SJSA1 (cell line): ENCODE data around the gene EXOSC1. TPM values are rescaled to one million over a fixed set of nuclear protein-coding genes. Genes with fewer than 3 reads are reported as not detected.
"Not testable (repeated sequence)": the region's sequence is repeated elsewhere in the genome, so short reads cannot be mapped to it uniquely, and the experiment has no call there.

Experiments used
- DNase-seq, 2 experiments: peaks; one replicate each; pipeline ENCODE4 v3.0.0-alpha.2; 2015 to 2020; ENCODE audit warnings: low spot score in 2 of 2, low read depth in 1 of 2
- H3K27ac ChIP-seq: fragments of 250-450 bp; sonication (Bioruptor Pico); 2 replicates; pipeline ENCODE4 v1.5.1; 2020; ENCODE audit warnings: mild to moderate bottlenecking, moderate library complexity
- H3K27me3 ChIP-seq: fragments of 250-450 bp; sonication (Bioruptor Pico); replicated peaks from 2 replicates; pipeline ENCODE4 v1.5.1; 2020; ENCODE audit warnings: mild to moderate bottlenecking, moderate library complexity
- H3K36me3 ChIP-seq: fragments of 250-450 bp; sonication (Bioruptor Pico); 2 replicates; pipeline ENCODE4 v1.5.1; 2020; ENCODE audit warnings: mild to moderate bottlenecking
- H3K4me1 ChIP-seq: fragments of 250-450 bp; sonication (Bioruptor Pico); replicated peaks from 2 replicates; pipeline ENCODE4 v1.6.1; 2021; ENCODE audit warnings: mild to moderate bottlenecking
- H3K4me3 ChIP-seq: fragments of 250-450 bp; sonication (Bioruptor Pico); 2 replicates; pipeline ENCODE4 v1.5.1; 2020; ENCODE audit warnings: mild to moderate bottlenecking
- H3K9me3 ChIP-seq: fragments of 250-450 bp; sonication (Bioruptor Pico); replicated peaks from 2 replicates; pipeline ENCODE4 v1.5.1; 2020; ENCODE audit warnings: mild to moderate bottlenecking
- total RNA-seq: library from RNA; depleted of rRNA; stranded (reverse); fragments of >200 nt; shearing (Covaris generic); gene quantifications from 2 replicates; pipeline ENCODE4 v1.2.3, GENCODE V29; 2014

EXOSC1 gene
- total RNA-seq, 1 experiment from 2014 or later = 59.1 TPM

- peaks cover 12% of the 10 kb centered on the region for H3K4me1 ChIP-seq
- H3K36me3 ChIP-seq = peaks cover 58% of the 10 kb centered on the region
- DNase-seq = no peak
- no peaks in the 10 kb centered on the region for H3K9me3 ChIP-seq
- H3K27me3 ChIP-seq = no peaks in the 10 kb centered on the region
- no peak overlapping the region for H3K27ac ChIP-seq
- H3K4me3 ChIP-seq = no peak overlapping the region
These were observed 5.0 kb upstream of the EXOSC1 start for GRCh38 chr10:97450828-97451227.

- no peaks in the 10 kb centered on the region for H3K27me3 ChIP-seq
- no peaks in the 10 kb centered on the region for H3K9me3 ChIP-seq
- peaks cover 17% of the 10 kb centered on the region for H3K4me1 ChIP-seq
- H3K4me3 ChIP-seq = peak overlapping the region; percentile 75
- no peak for DNase-seq
- no peak overlapping the region for H3K27ac ChIP-seq
- peaks cover 38% of the 10 kb centered on the region for H3K36me3 ChIP-seq
These were observed 467 bp downstream of the EXOSC1 start for GRCh38 chr10:97445357-97445721.

- Histone ChIP-seq H3K27ac (no peak overlapping the region), H3K4me1 (peaks cover 17% of the 10 kb centered on the region), H3K4me3 (no peak overlapping the region), H3K27me3 (no peaks in the 10 kb centered on the region), H3K9me3 (no peaks in the 10 kb centered on the region), H3K36me3 (peaks cover 45% of the 10 kb centered on the region)
- DNase-seq = no peak
These were observed 1.6 kb downstream of the EXOSC1 start for GRCh38 chr10:97444212-97444611.

GRCh38 chr10:97442277-97442676 lies 3.5 kb downstream of the EXOSC1 start:
- Histone ChIP-seq H3K4me3 (no peak overlapping the region), H3K27ac (no peak overlapping the region), H3K27me3 (no peaks in the 10 kb centered on the region), H3K36me3 (peaks cover 58% of the 10 kb centered on the region), H3K9me3 (no peaks in the 10 kb centered on the region), H3K4me1 (peaks cover 12% of the 10 kb centered on the region)
- DNase-seq = no peak

DNA sequence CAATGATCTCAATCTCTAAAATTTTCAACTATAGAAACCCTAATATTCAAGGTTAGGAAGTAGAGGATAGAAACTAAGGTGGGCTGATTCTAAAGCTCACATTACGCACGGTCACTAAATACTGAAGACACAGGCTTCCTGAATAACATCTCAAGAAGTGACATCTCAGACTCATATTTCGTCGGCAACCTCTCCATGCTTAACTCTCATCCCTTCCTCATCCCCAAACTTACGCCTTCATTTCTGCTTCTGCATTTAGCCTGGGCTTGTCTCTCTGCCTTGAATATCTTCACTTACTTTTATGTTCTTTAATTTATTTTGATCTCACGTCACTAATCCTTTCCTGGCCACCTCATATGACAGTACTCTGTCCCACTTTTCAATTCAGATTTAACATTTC lies 10.6 kb downstream of the EXOSC1 start:
- Histone ChIP-seq H3K36me3 (peaks cover 82% of the 10 kb centered on the region), H3K4me3 (no peak overlapping the region)

GRCh38 chr10:97434557-97434956 lies 11.2 kb downstream of the EXOSC1 start:
- H3K36me3 ChIP-seq = peaks cover 82% of the 10 kb centered on the region

More for the DNA sequence above, 10.6 kb downstream of the EXOSC1 start:
- H3K27ac ChIP-seq = no peak overlapping the region
- H3K4me1 ChIP-seq = no peaks in the 10 kb centered on the region
- no peak for DNase-seq
- no peaks in the 10 kb centered on the region for H3K9me3 ChIP-seq
- H3K27me3 ChIP-seq = no peaks in the 10 kb centered on the region

GRCh38 chr10:97434055-97434454 lies 11.8 kb downstream of the EXOSC1 start:
- H3K9me3 ChIP-seq = no peaks in the 10 kb centered on the region
- H3K4me3 ChIP-seq = no peak overlapping the region
- DNase-seq = no peak
- peaks cover 82% of the 10 kb centered on the region for H3K36me3 ChIP-seq
- no peak overlapping the region for H3K27ac ChIP-seq
- H3K4me1 ChIP-seq = no peaks in the 10 kb centered on the region
- no peaks in the 10 kb centered on the region; the same call in 1 of the 2 replicates for H3K27me3 ChIP-seq

More at GRCh38 chr10:97434557-97434956, 11.2 kb downstream of the EXOSC1 start:
- H3K27ac ChIP-seq = no peak overlapping the region
- no peaks in the 10 kb centered on the region for H3K9me3 ChIP-seq
- no peak overlapping the region for H3K4me3 ChIP-seq
- no peaks in the 10 kb centered on the region for H3K4me1 ChIP-seq
- no peak for DNase-seq
- H3K27me3 ChIP-seq = no peaks in the 10 kb centered on the region; the same call in 1 of the 2 replicates

- H3K9me3 ChIP-seq = no peaks in the 10 kb centered on the region
- H3K36me3 ChIP-seq = peaks cover 68% of the 10 kb centered on the region
- peaks cover 13% of the 10 kb centered on the region for H3K4me1 ChIP-seq
- H3K4me3 ChIP-seq = no peak overlapping the region
- no peak overlapping the region for H3K27ac ChIP-seq
- no peak for DNase-seq
- no peaks in the 10 kb centered on the region; the same call in 1 of the 2 replicates for H3K27me3 ChIP-seq
These were observed 17.2 kb downstream of the EXOSC1 start for GRCh38 chr10:97428572-97428981.

- H3K27me3 ChIP-seq = no peaks in the 10 kb centered on the region; the same call in 1 of the 2 replicates
- H3K4me3 ChIP-seq = peak overlapping the region; percentile 97
- H3K36me3 ChIP-seq = peaks cover 63% of the 10 kb centered on the region
These were observed 18.1 kb downstream of the EXOSC1 start for GRCh38 chr10:97427571-97428179.

GRCh38 chr10:97426776-97427570 lies 18.8 kb downstream of the EXOSC1 start:
- peak overlapping the region; percentile 97 for H3K4me3 ChIP-seq
- peaks cover 17% of the 10 kb centered on the region for H3K4me1 ChIP-seq
- no peak for DNase-seq
- no peaks in the 10 kb centered on the region for H3K9me3 ChIP-seq
- no peaks in the 10 kb centered on the region; the same call in 1 of the 2 replicates for H3K27me3 ChIP-seq
- H3K27ac ChIP-seq = peak overlapping the region; percentile 75
- H3K36me3 ChIP-seq = peaks cover 59% of the 10 kb centered on the region

More at GRCh38 chr10:97427571-97428179, 18.1 kb downstream of the EXOSC1 start:
- Histone ChIP-seq H3K9me3 (no peaks in the 10 kb centered on the region), H3K27ac (no peak overlapping the region), H3K4me1 (peaks cover 17% of the 10 kb centered on the region)
- no peak for DNase-seq

DNA sequence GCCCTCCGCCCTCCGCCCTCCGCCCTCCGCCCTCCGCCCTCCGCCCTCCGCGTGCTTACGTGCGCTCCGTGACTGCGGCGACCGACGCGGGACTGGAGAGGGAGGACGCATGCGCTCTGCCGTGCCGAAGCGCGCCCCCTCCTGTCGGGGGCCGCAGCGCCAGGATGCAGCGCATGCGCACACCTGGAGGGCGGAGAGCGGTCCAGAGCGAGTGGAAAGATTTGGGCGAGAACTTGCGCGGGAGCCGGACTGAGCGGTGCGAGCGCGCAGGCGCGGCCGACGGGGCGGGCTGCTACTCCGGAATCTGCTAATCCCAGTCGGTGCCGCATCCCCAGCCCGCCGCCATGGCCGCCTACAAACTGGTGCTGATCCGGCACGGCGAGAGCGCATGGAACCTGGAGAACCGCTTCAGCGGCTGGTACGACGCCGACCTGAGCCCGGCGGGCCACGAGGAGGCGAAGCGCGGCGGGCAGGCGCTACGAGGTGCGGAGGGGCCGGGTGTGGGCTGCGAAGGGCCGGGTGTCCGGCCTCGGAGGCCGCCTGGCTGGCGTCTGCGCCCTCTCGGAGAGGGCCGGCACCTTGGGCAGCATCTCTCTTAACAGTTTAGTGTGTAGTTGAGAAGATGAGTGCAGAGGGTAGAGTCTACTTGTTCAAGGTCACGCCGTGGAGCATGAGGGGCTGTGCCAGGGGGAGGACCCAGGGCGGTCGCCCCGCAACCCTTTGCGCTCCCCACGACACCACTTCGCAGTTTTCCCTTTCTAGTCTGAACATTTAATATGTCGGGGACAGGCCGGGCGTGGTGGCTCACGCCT lies 19.6 kb downstream of the EXOSC1 start, which contains the start of gene PGAM1:
PGAM1 (plus strand) TSS at position 228 of the 812 bp plus-strand sequence; CDS start at position 345, 117 bp downstream.
- peak within 1 kb of the TSS; percentile 75 for H3K27ac ChIP-seq
- H3K9me3 ChIP-seq = no peaks in the 10 kb centered on the region
- peak within 1 kb of the TSS; percentile 97 for H3K4me3 ChIP-seq
- no peaks in the 10 kb centered on the region; the same call in 1 of the 2 replicates for H3K27me3 ChIP-seq
- H3K4me1 ChIP-seq = peaks cover 17% of the 10 kb centered on the region
- peak; percentile 95 to 98 for DNase-seq
- H3K36me3 ChIP-seq = peaks cover 55% of the 10 kb centered on the region

DNA sequence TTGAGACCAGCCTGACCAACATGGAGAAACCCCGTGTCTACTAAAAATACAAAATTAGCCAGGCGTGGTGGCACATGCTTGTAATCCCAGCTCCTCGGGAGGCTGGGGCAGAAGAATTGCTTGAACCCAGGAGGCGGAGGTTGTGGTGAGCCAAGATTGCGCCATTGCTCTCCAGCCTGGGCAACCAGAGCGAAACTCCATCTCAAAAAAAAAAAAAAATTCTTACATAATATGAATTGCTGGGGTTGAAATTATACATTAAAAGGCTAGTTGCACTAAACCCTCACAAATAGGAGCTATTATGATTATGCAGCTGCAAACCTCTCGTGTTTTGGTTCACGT lies 22.1 kb downstream of the EXOSC1 start:
- not testable (repeated sequence) for DNase-seq, H3K9me3 ChIP-seq, H3K27me3 ChIP-seq, H3K4me3 ChIP-seq, H3K27ac ChIP-seq
- H3K36me3 ChIP-seq = peaks cover 37% of the 10 kb centered on the region
- H3K4me1 ChIP-seq = peaks cover 17% of the 10 kb centered on the region

- H3K27me3 ChIP-seq = no peaks in the 10 kb centered on the region
- H3K4me3 ChIP-seq = no peak overlapping the region
- H3K4me1 ChIP-seq = no peaks in the 10 kb centered on the region
- H3K27ac ChIP-seq = no peak overlapping the region
- DNase-seq = no peak
- no peaks in the 10 kb centered on the region for H3K9me3 ChIP-seq
- peaks cover 7% of the 10 kb centered on the region; the same call in 1 of the 2 replicates for H3K36me3 ChIP-seq
These were observed 29.2 kb downstream of the EXOSC1 start for GRCh38 chr10:97416565-97416964.
